Naive thymus-derived CD4-positive, alpha-beta T cell (primary cell): ENCODE measurements around the gene PLA2G15. TPM values are rescaled to one million over a fixed set of nuclear protein-coding genes. Genes with fewer than 3 reads are reported as not detected.
"Not testable (repeated sequence)": the region's sequence is repeated elsewhere in the genome, so short reads cannot be mapped to it uniquely, and the experiment has no call there.

Experiments
- ATAC-seq: fragments of 150-1000 bp; cut with Tn5 transposase; 2 replicates; pipeline ENCODE4 v1.10.0; 2021; ENCODE audit warnings: mild to moderate bottlenecking, moderate library complexity
- CTCF ChIA-PET: fragments of 350-600 bp; sonication (Branson Sonifier 250); formaldehyde crosslinking; loops from one replicate; lab custom pipeline; 2021; ENCODE audit warnings: antibody characterized with exemption; lab: Charles Lee
- POLR2A ChIA-PET: fragments of 350-600 bp; sonication (Branson Sonifier 250); formaldehyde crosslinking; loops from one replicate; lab custom pipeline; 2021; ENCODE audit warnings: antibody characterized with exemption, inconsistent platforms; lab: Charles Lee
- DNase-seq, 9 donors: peaks; one replicate each; pipeline versions ENCODE4 v3.0.0 to v3.0.0-alpha.2; 2020 to 2022; ENCODE audit warnings: mixed read lengths in 1 of 9
- H3K27ac ChIP-seq: one replicate; pipeline ENCODE4 v1.7.0; 2013; ENCODE audit warnings: mild to moderate bottlenecking, low read depth, low read length, moderate library complexity
- H3K27me3 ChIP-seq, 2 donors: one replicate each; pipeline ENCODE4 v1.7.0; 2013; ENCODE audit warnings: low read length in 2 of 2, mild to moderate bottlenecking in 2 of 2, moderate library complexity in 2 of 2; ENCODE audit not compliant: control insufficient read depth in 2 of 2, insufficient read depth in 2 of 2
- H3K36me3 ChIP-seq, 3 experiments: 1 replicate in 2 of 3; 2 replicates in 1 of 3; pipeline ENCODE4 v1.7.0; 2013; ENCODE audit warnings: low read length in 3 of 3, mild to moderate bottlenecking in 3 of 3, moderate library complexity in 1 of 3; ENCODE audit not compliant: insufficient read depth in 3 of 3, control insufficient read depth in 2 of 3
- H3K4me1 ChIP-seq, 2 donors: one replicate each; pipeline ENCODE4 v1.7.0; 2013; ENCODE audit warnings: low read length in 2 of 2, mild to moderate bottlenecking in 2 of 2, moderate library complexity in 1 of 2; ENCODE audit not compliant: control insufficient read depth in 2 of 2, insufficient read depth in 2 of 2
- H3K4me3 ChIP-seq: 2 replicates; pipeline ENCODE4 v1.7.0; 2013; ENCODE audit warnings: mild to moderate bottlenecking, low read length
- H3K9me3 ChIP-seq, 3 experiments: 1 replicate in 2 of 3; 2 replicates in 1 of 3; pipeline ENCODE4 v1.7.0; 2013; ENCODE audit warnings: low read length in 3 of 3; ENCODE audit not compliant: control insufficient read depth in 2 of 3
- H3K27ac Mint-ChIP-seq, 9 donors: one replicate each; pipeline ENCODE4 v1.8.0; 2020 to 2022; ENCODE audit warnings: mixed read lengths in 9 of 9, mild to moderate bottlenecking in 8 of 9, moderate library complexity in 5 of 9, inconsistent platforms in 2 of 9
- H3K27me3 Mint-ChIP-seq, 5 donors: one replicate each; pipeline ENCODE4 v1.8.0; 2021 to 2022; ENCODE audit warnings: mixed read lengths in 5 of 5, mild to moderate bottlenecking in 1 of 5
- H3K36me3 Mint-ChIP-seq, 5 donors: one replicate each; pipeline ENCODE4 v1.8.0; 2020 to 2022; ENCODE audit warnings: mixed read lengths in 5 of 5, mild to moderate bottlenecking in 3 of 5, inconsistent platforms in 1 of 5
- H3K4me1 Mint-ChIP-seq, 7 donors: one replicate each; pipeline ENCODE4 v1.8.0; 2020 to 2022; ENCODE audit warnings: mixed read lengths in 7 of 7, mild to moderate bottlenecking in 3 of 7, inconsistent platforms in 1 of 7
- H3K4me3 Mint-ChIP-seq, 10 donors: one replicate each; pipeline ENCODE4 v1.8.0; 2020 to 2022; ENCODE audit warnings: mild to moderate bottlenecking in 10 of 10, mixed read lengths in 10 of 10, moderate library complexity in 6 of 10, inconsistent platforms in 2 of 10
- H3K9me3 Mint-ChIP-seq, 11 donors: one replicate each; pipeline ENCODE4 v1.8.0; 2020 to 2022; ENCODE audit warnings: mixed read lengths in 11 of 11, mild to moderate bottlenecking in 4 of 11, inconsistent platforms in 1 of 11, moderate library complexity in 1 of 11
- intact Hi-C, 2 donors: fragments of 100-400 bp; cut with micrococcal nuclease; formaldehyde crosslinking; loops; one replicate each; pipeline ENCODE4 v1.15.1; 2023
- polyA plus RNA-seq, 2 donors: library from polyadenylated mRNA; unstranded; fragments of 300-500 nt; fragmentation: Illumina TruSeq; gene quantifications; one replicate each; pipeline ENCODE4 v1.2.3, GENCODE V29; 2021
- total RNA-seq, 6 experiments: library from RNA in 5 of 6; stranded (reverse) in 5 of 6; gene quantifications; 1 replicate in 5 of 6; 2 replicates in 1 of 6; pipeline ENCODE4 v1.2.3 and lab custom pipeline; 2021 to 2026

The PLA2G15 gene
- total and polyA plus RNA-seq, 7 experiments from 2014 or later: 6.8 to 16.8 (median 9.9) TPM

DNA sequence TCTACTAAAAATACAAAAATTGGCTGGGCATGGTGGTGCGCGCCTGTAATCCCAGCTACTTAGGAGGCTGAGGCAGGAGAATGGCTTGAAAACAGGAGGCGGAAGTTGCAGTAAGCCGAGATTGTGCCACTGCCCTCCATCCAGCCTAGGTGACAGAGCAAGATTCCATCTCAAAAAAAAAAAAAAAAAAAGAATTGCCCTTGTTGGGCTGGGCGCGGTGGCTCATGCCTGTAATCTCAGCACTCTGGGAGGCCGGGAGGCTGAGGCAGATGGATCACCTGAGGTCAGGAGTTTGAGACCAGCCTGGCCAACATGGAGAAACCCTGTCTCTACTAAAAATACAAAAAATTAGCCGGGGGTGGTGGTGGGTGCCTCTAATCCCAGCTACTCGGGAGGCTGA lies 43.6 kb downstream of the PLA2G15 start:
- Histone ChIP-seq H3K4me1 (peaks cover 86 to 93% of the 10 kb centered on the region in 2 donors), H3K27ac (peak overlapping the region; percentile 68), H3K36me3 (peaks cover 0 to 34% (median 5%) of the 10 kb centered on the region in 3 experiments)
- H3K4me3 ChIP-seq, H3K9me3 Mint-ChIP-seq, ATAC-seq, H3K9me3 ChIP-seq, DNase-seq, H3K27me3 Mint-ChIP-seq, H3K27me3 ChIP-seq: not testable (repeated sequence)
- CTCF ChIA-PET: interaction anchor here (0.6 to 27.4 kb wide), 9 partner anchors 11 to 129 kb away, joined by 3 to 317 read pairs (median 4); partner anchors contain the start of genes PRMT7, SLC7A6 and SLC7A6OS
- POLR2A ChIA-PET: interaction anchor here (0.7 to 13.7 kb wide), 4 partner anchors 10 to 287 kb away, joined by 3 to 531 read pairs (median 66); partner anchors contain the start of genes PRMT7, SLC7A6 and SLC7A6OS
- peaks cover 76 to 100% (median 94%) of the 10 kb centered on the region in 7 donors for H3K4me1 Mint-ChIP-seq
- peak overlapping the region in 9 of 10 donors; percentile 11 to 87 (median 78) for H3K4me3 Mint-ChIP-seq
- intact Hi-C loops: loop anchor here (1.0 to 10.0 kb wide), 4 partner anchors 10 to 724 kb away; partner anchors contain the start of gene CTCF (in 1 of the 2)
- H3K27ac Mint-ChIP-seq: peak overlapping the region; percentile 84 to 95 (median 91)
- peaks cover 15 to 59% (median 42%) of the 10 kb centered on the region in 5 donors for H3K36me3 Mint-ChIP-seq

DNA sequence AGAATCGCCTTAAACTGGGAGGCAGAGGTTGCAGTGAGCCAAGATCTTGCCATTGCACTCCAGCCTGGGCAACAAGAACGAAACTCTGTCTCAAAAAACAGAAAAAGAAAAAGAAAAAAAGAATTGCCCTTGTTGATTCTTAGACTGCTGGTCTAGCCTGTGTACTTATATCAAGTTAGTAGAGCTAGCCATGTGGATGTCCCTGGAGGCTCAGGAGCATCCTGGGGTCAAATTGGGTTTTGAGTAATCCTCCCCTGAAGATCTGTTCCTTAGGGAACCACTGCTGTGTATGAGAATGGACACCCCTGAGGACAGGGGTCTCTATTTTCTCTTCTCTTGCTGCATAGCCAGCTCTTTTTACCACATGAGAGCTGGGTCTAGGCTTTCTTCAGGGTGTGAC lies 44.0 kb downstream of the PLA2G15 start:
- CTCF ChIA-PET: interaction anchor here (0.6 to 27.4 kb wide), 7 partner anchors 13 to 47 kb away, joined by 3 to 317 read pairs (median 5); partner anchors contain the start of genes PRMT7, SLC7A6 and SLC7A6OS
- DNase-seq (no peak), ATAC-seq (no peak)
- Mint-ChIP-seq H3K9me3 (peaks cover 0 to 4% (median 0%) of the 10 kb centered on the region in 11 donors), H3K4me1 (peaks cover 74 to 100% (median 93%) of the 10 kb centered on the region in 7 donors), H3K4me3 (peak overlapping the region; percentile 43 to 87 (median 68)), H3K36me3 (peaks cover 15 to 59% (median 44%) of the 10 kb centered on the region in 5 donors), H3K27me3 (no peaks in the 10 kb centered on the region), H3K27ac (peak overlapping the region; percentile 84 to 95 (median 90))
- peak overlapping the region; percentile 68 for H3K27ac ChIP-seq
- no peak overlapping the region for H3K4me3 ChIP-seq
- H3K36me3 ChIP-seq: peaks cover 0 to 38% (median 5%) of the 10 kb centered on the region in 3 experiments
- H3K4me1 ChIP-seq: peaks cover 82 to 89% of the 10 kb centered on the region in 2 donors
- intact Hi-C loops: loop anchor here (1.0 to 10.0 kb wide), 4 partner anchors 9 to 724 kb away; partner anchors contain the start of gene CTCF (in 1 of the 2)
- POLR2A ChIA-PET: interaction anchor here (0.7 to 13.7 kb wide), 4 partner anchors 10 to 288 kb away, joined by 3 to 531 read pairs (median 66); partner anchors contain the start of genes PRMT7, SLC7A6 and SLC7A6OS
- H3K27me3 ChIP-seq: no peaks in the 10 kb centered on the region
- H3K9me3 ChIP-seq: no peaks in the 10 kb centered on the region

DNA sequence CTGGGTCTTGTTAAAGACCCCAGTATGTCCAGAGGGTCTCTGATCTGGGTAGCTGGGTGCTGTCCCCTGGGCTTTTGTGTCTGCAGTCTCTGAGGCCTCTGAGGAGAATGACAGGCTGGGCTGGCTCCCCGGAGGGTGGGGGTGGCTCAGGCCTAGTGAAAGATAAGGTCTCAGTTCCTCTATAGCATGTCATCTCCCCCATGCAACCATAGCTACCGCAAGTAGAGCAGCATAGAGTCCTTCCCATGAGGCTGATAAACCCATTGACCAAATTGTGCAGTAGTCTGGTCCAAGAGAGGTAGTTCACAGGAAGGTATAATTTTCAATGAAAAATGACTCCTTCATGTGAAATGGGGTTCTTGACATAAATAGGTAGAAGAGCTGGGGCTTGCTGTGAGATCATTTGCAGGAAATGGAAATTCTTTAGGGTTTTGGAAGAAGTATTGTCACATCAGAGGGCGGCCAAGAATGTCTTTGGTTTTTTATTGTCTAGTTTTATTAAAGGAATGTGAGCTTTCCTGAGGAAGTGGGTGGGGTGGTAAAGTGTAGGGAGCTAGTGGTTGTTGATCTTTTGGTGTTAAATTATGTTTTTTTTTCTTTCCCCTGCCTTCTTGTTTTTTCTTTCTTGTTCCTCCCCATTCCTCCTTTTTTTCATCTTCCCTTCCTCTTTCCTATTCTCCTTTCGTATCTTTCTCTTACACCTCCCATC lies 44.6 kb downstream of the PLA2G15 start:
- ChIA-PET POLR2A (interaction anchor here (0.6 to 13.7 kb wide), 5 partner anchors 9 to 288 kb away, joined by 3 to 531 read pairs (median 43); partner anchors contain the start of genes PRMT7, SLC7A6 and SLC7A6OS), CTCF (interaction anchor here (0.5 to 27.4 kb wide), 8 partner anchors 17 to 47 kb away, joined by 3 to 317 read pairs (median 5); partner anchors contain the start of genes PRMT7, SLC7A6 and SLC7A6OS)
- Histone ChIP-seq H3K9me3 (no peaks in the 10 kb centered on the region), H3K27ac (peak overlapping the region; percentile 68), H3K27me3 (no peaks in the 10 kb centered on the region), H3K4me1 (peaks cover 76 to 83% of the 10 kb centered on the region in 2 donors), H3K4me3 (peak overlapping the region; percentile 2), H3K36me3 (peaks cover 1 to 44% (median 8%) of the 10 kb centered on the region in 3 experiments)
- Mint-ChIP-seq H3K4me3 (peak overlapping the region; percentile 43 to 87 (median 68)), H3K36me3 (peaks cover 15 to 58% (median 47%) of the 10 kb centered on the region in 5 donors), H3K4me1 (peaks cover 70 to 97% (median 87%) of the 10 kb centered on the region in 7 donors), H3K27ac (peak overlapping the region; percentile 84 to 95 (median 90)), H3K9me3 (peaks cover 0 to 4% (median 0%) of the 10 kb centered on the region in 11 donors), H3K27me3 (no peaks in the 10 kb centered on the region)
- intact Hi-C loops: loop anchor here (1.0 to 10.0 kb wide), 5 partner anchors 9 to 725 kb away; partner anchors contain the start of gene CTCF (in 1 of the 2)
- DNase-seq: peak in 6 of 9 donors; percentile 20 to 57 (median 52)
- peak; percentile 75 for ATAC-seq

DNA sequence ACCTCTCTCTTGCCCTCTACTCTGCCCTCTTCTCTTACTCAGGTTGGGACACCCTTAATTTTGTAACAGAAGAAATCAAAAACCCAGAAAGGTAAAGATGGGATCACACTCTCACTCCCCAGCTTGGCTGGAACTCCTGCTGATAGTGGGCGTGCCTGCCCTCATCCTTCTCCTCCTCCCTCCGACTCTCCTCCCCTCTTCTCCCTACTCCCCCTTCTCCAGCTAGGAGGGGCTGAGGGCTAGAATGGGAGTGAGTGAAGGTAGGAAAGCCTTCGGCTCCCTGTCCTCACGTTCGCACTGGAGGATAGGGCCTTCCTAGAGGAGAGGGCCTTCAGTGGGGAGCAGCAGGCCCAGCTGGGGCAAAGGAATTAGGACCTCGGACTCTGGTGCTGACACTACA lies 45.3 kb downstream of the PLA2G15 start:
- DNase-seq: no peak
- Mint-ChIP-seq H3K9me3 (peaks cover 0 to 4% (median 0%) of the 10 kb centered on the region in 11 donors), H3K27me3 (no peaks in the 10 kb centered on the region), H3K36me3 (peaks cover 15 to 56% (median 47%) of the 10 kb centered on the region in 5 donors), H3K27ac (peak overlapping the region; percentile 84 to 95 (median 90)), H3K4me1 (peaks cover 66 to 96% (median 85%) of the 10 kb centered on the region in 7 donors), H3K4me3 (peak overlapping the region; percentile 43 to 87 (median 74))
- Histone ChIP-seq H3K4me3 (peak overlapping the region; percentile 2), H3K27ac (peak overlapping the region; percentile 68), H3K27me3 (no peaks in the 10 kb centered on the region), H3K4me1 (peaks cover 69 to 77% of the 10 kb centered on the region in 2 donors), H3K36me3 (peaks cover 5 to 51% (median 12%) of the 10 kb centered on the region in 3 experiments), H3K9me3 (no peaks in the 10 kb centered on the region)
- ChIA-PET POLR2A (interaction anchor here (1.3 to 13.7 kb wide), 4 partner anchors 9 to 45 kb away, joined by 3 to 531 read pairs (median 66); partner anchors contain the start of genes PLA2G15, PRMT7, SLC7A6 and SLC7A6OS), CTCF (interaction anchor here (0.5 to 27.4 kb wide), 5 partner anchors 10 to 29 kb away, joined by 3 to 317 read pairs (median 4); partner anchors contain the start of genes PRMT7, SLC7A6 and SLC7A6OS)
- intact Hi-C loops: loop anchor here in 1 of 2 donors (5.0 kb wide), 1 partner anchor 37 kb away; no protein-coding TSS in a partner anchor
- ATAC-seq: no peak

DNA sequence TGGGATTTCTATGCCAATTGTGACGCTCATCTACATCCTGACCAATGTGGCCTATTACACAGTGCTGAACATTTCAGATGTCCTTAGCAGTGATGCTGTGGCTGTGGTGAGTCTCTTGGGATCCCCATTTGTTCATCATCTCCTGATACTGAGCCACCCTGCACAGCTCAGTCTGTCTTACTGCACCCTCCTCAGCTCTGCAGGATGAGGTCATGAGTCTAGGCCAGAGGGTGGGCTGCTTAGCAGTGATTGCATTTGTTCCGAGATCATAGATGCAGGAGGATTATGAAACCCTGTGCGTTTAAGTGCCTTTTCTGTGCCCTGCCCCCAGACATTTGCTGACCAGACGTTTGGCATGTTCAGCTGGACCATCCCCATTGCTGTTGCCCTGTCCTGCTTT lies 46.1 kb downstream of the PLA2G15 start:
- Histone ChIP-seq H3K27ac (peak overlapping the region; percentile 68), H3K4me1 (peaks cover 62 to 69% of the 10 kb centered on the region in 2 donors), H3K4me3 (no peak overlapping the region), H3K27me3 (no peaks in the 10 kb centered on the region), H3K9me3 (no peaks in the 10 kb centered on the region), H3K36me3 (peaks cover 7 to 59% (median 18%) of the 10 kb centered on the region in 3 experiments)
- ATAC-seq (no peak), DNase-seq (no peak)
- Mint-ChIP-seq H3K27ac (peak overlapping the region; percentile 84 to 95 (median 90)), H3K27me3 (no peaks in the 10 kb centered on the region), H3K36me3 (peaks cover 15 to 60% (median 45%) of the 10 kb centered on the region in 5 donors), H3K4me3 (peak overlapping the region; percentile 5 to 87 (median 78)), H3K4me1 (peaks cover 64 to 95% (median 81%) of the 10 kb centered on the region in 7 donors), H3K9me3 (peaks cover 0 to 3% (median 0%) of the 10 kb centered on the region in 11 donors)
- intact Hi-C loops: loop anchor here in 1 of 2 donors (5.0 kb wide), 1 partner anchor 36 kb away; no protein-coding TSS in a partner anchor
- CTCF ChIA-PET: interaction anchor here (1.0 to 27.4 kb wide), 4 partner anchors 9 to 30 kb away, joined by 3 to 317 read pairs (median 5); partner anchors contain the start of gene SLC7A6
- POLR2A ChIA-PET: interaction anchor here (0.9 to 13.7 kb wide), 7 partner anchors 9 to 206 kb away, joined by 3 to 531 read pairs (median 4); partner anchors contain the start of genes NFATC3, PLA2G15, PRMT7 and SLC7A6
